Skeletal muscle satellite cell (primary cell): ENCODE results near the gene LAMB4.

Experiments used
- H3K27me3 ChIP-seq: 2 replicates; pipeline ENCODE4 v1.7.0; 2013; ENCODE audit warnings: low read length; ENCODE audit not compliant: control insufficient read depth, insufficient read depth
- H3K36me3 ChIP-seq: 2 replicates; pipeline ENCODE4 v1.7.0; 2013; ENCODE audit warnings: mild to moderate bottlenecking, control low read depth, low read length; ENCODE audit not compliant: insufficient read depth
- H3K4me1 ChIP-seq: 2 replicates; pipeline ENCODE4 v1.7.0; 2013; ENCODE audit warnings: low read length; ENCODE audit not compliant: control insufficient read depth, insufficient read depth
- H3K4me2 ChIP-seq: 2 replicates; pipeline ENCODE4 v1.7.0; 2013; ENCODE audit warnings: mild to moderate bottlenecking, low read length
- H3K4me3 ChIP-seq: 2 replicates; pipeline ENCODE4 v1.7.0; 2013; ENCODE audit warnings: low read length
- H3K9ac ChIP-seq: 2 replicates; pipeline ENCODE4 v1.7.0; 2013; ENCODE audit warnings: mild to moderate bottlenecking, low read depth, low read length, moderate library complexity
- H3K9me3 ChIP-seq: replicated peaks from 2 replicates; pipeline ENCODE4 v1.7.0; 2013; ENCODE audit warnings: mild to moderate bottlenecking, control low read depth, low read length

The LAMB4 gene

GRCh38 chr7:108128514-108128913 is 1.6 kb downstream of the LAMB4 start:
- Histone ChIP-seq H3K27me3 (no peaks in the 10 kb centered on the region), H3K9ac (no peak overlapping the region), H3K36me3 (no peaks in the 10 kb centered on the region), H3K4me3 (no peak overlapping the region), H3K4me2 (no peak overlapping the region), H3K4me1 (no peaks in the 10 kb centered on the region), H3K9me3 (no peaks in the 10 kb centered on the region)

- no peaks in the 10 kb centered on the region for H3K4me1 ChIP-seq
- H3K27me3 ChIP-seq = no peaks in the 10 kb centered on the region
- no peak overlapping the region for H3K4me3 ChIP-seq
- H3K36me3 ChIP-seq = no peaks in the 10 kb centered on the region
- H3K4me2 ChIP-seq = no peak overlapping the region
- H3K9ac ChIP-seq = no peak overlapping the region
- H3K9me3 ChIP-seq = no peaks in the 10 kb centered on the region
Observed at GRCh38 chr7:108127461-108127860, 2.7 kb downstream of the LAMB4 start.

GRCh38 chr7:108124820-108125219 is 5.3 kb downstream of the LAMB4 start:
- H3K4me1 ChIP-seq = no peaks in the 10 kb centered on the region

GRCh38 chr7:108122181-108122580 is 8.0 kb downstream of the LAMB4 start:
- H3K4me3 ChIP-seq = no peak overlapping the region
- no peaks in the 10 kb centered on the region for H3K4me1 ChIP-seq

More at GRCh38 chr7:108124820-108125219, 5.3 kb downstream of the LAMB4 start:
- H3K27me3 ChIP-seq = no peaks in the 10 kb centered on the region
- H3K4me3 ChIP-seq = no peak overlapping the region
- H3K9me3 ChIP-seq = no peaks in the 10 kb centered on the region
- H3K9ac ChIP-seq = no peak overlapping the region
- no peaks in the 10 kb centered on the region for H3K36me3 ChIP-seq
- H3K4me2 ChIP-seq = no peak overlapping the region

GRCh38 chr7:108120933-108121332 is 9.2 kb downstream of the LAMB4 start:
- no peaks in the 10 kb centered on the region for H3K4me1 ChIP-seq
- H3K9me3 ChIP-seq = no peaks in the 10 kb centered on the region
- H3K4me3 ChIP-seq = no peak overlapping the region
- H3K36me3 ChIP-seq = no peaks in the 10 kb centered on the region
- no peak overlapping the region for H3K9ac ChIP-seq
- H3K4me2 ChIP-seq = no peak overlapping the region
- no peaks in the 10 kb centered on the region for H3K27me3 ChIP-seq

More at GRCh38 chr7:108122181-108122580, 8.0 kb downstream of the LAMB4 start:
- H3K9me3 ChIP-seq = no peaks in the 10 kb centered on the region
- H3K36me3 ChIP-seq = no peaks in the 10 kb centered on the region
- no peaks in the 10 kb centered on the region for H3K27me3 ChIP-seq
- H3K4me2 ChIP-seq = no peak overlapping the region
- H3K9ac ChIP-seq = no peak overlapping the region

- Histone ChIP-seq H3K4me3 (no peak overlapping the region), H3K4me2 (no peak overlapping the region), H3K27me3 (no peaks in the 10 kb centered on the region), H3K36me3 (no peaks in the 10 kb centered on the region), H3K9me3 (no peaks in the 10 kb centered on the region), H3K9ac (no peak overlapping the region), H3K4me1 (no peaks in the 10 kb centered on the region)
Observed at GRCh38 chr7:108120196-108120595, 10.0 kb downstream of the LAMB4 start.

- no peaks in the 10 kb centered on the region for H3K9me3 ChIP-seq
- no peak overlapping the region for H3K4me3 ChIP-seq
- H3K4me1 ChIP-seq = no peaks in the 10 kb centered on the region
- H3K36me3 ChIP-seq = no peaks in the 10 kb centered on the region
- H3K4me2 ChIP-seq = no peak overlapping the region
- H3K27me3 ChIP-seq = no peaks in the 10 kb centered on the region
- H3K9ac ChIP-seq = no peak overlapping the region
Observed at GRCh38 chr7:108118959-108119358, 11.2 kb downstream of the LAMB4 start.

- H3K27me3 ChIP-seq = no peaks in the 10 kb centered on the region
- no peak overlapping the region for H3K4me3 ChIP-seq
- no peak overlapping the region for H3K4me2 ChIP-seq
- no peak overlapping the region for H3K9ac ChIP-seq
- H3K36me3 ChIP-seq = no peaks in the 10 kb centered on the region
- H3K4me1 ChIP-seq = no peaks in the 10 kb centered on the region
- H3K9me3 ChIP-seq = no peaks in the 10 kb centered on the region
Observed at GRCh38 chr7:108114117-108114841, 15.9 kb downstream of the LAMB4 start.

- no peaks in the 10 kb centered on the region for H3K27me3 ChIP-seq
- H3K4me1 ChIP-seq = no peaks in the 10 kb centered on the region
- no peak overlapping the region for H3K4me3 ChIP-seq
- no peak overlapping the region for H3K9ac ChIP-seq
- no peaks in the 10 kb centered on the region for H3K9me3 ChIP-seq
- no peaks in the 10 kb centered on the region for H3K36me3 ChIP-seq
- H3K4me2 ChIP-seq = no peak overlapping the region
Observed at GRCh38 chr7:108112683-108113082, 17.5 kb downstream of the LAMB4 start.

GRCh38 chr7:108109221-108109908 is 20.8 kb downstream of the LAMB4 start:
- no peaks in the 10 kb centered on the region for H3K36me3 ChIP-seq
- H3K27me3 ChIP-seq = no peaks in the 10 kb centered on the region
- H3K4me2 ChIP-seq = no peak overlapping the region
- no peak overlapping the region for H3K9ac ChIP-seq
- H3K9me3 ChIP-seq = no peaks in the 10 kb centered on the region
- H3K4me3 ChIP-seq = no peak overlapping the region
- no peaks in the 10 kb centered on the region for H3K4me1 ChIP-seq

GRCh38 chr7:108108131-108108530 is 22.0 kb downstream of the LAMB4 start:
- no peak overlapping the region for H3K4me3 ChIP-seq
- H3K27me3 ChIP-seq = no peaks in the 10 kb centered on the region
- no peaks in the 10 kb centered on the region for H3K9me3 ChIP-seq
- no peak overlapping the region for H3K9ac ChIP-seq
- H3K4me2 ChIP-seq = no peak overlapping the region
- no peaks in the 10 kb centered on the region for H3K36me3 ChIP-seq
- peaks cover 7% of the 10 kb centered on the region for H3K4me1 ChIP-seq

- Histone ChIP-seq H3K9me3 (no peaks in the 10 kb centered on the region), H3K4me2 (no peak overlapping the region), H3K36me3 (no peaks in the 10 kb centered on the region), H3K4me1 (peaks cover 7% of the 10 kb centered on the region), H3K27me3 (no peaks in the 10 kb centered on the region), H3K9ac (no peak overlapping the region), H3K4me3 (no peak overlapping the region)
Observed at GRCh38 chr7:108104324-108104723, 25.8 kb downstream of the LAMB4 start.
